Thyroid gland (tissue), 4 donors: Measurements from ENCODE around the gene THRB.

Source experiments
- CTCF ChIP-seq, 6 experiments: fragments of 200-600 bp in 3 of 6; fragments of 450-650 bp in 3 of 6; sonication (generic) in 3 of 6; IDR thresholded peaks; one replicate each; pipeline ENCODE4 v1.5.1; 2016 to 2019; ENCODE audit warnings: antibody characterized with exemption in 6 of 6, mild to moderate bottlenecking in 2 of 6, inconsistent platforms in 1 of 6, moderate library complexity in 1 of 6
- POLR2A ChIP-seq, 2 donors: fragments of 450-650 bp; IDR thresholded peaks; one replicate each; pipeline ENCODE4 v1.6.1; 2017; ENCODE audit warnings: antibody characterized with exemption in 2 of 2, mild to moderate bottlenecking in 2 of 2, moderate library complexity in 1 of 2

GRCh38 chr3:24440760-24441464, 53.7 kb downstream of the THRB start:
- no peak for TF ChIP-seq CTCF (IDR thresholded peaks at IDR 0.05)
- TF ChIP-seq POLR2A (IDR thresholded peaks at IDR 0.05) = no peak
